Activated T-cell treated with anti-CD3 and anti-CD28 coated beads for 1 hour (primary cell): ENCODE measurements around the gene KDM4F.
A peak's percentile ranks its signal among the peaks of the same experiment; 100 is the strongest.

ENCODE experiments used
- DNase-seq: peaks from one replicate; pipeline ENCODE4 v3.0.0-alpha.2; 2020; ENCODE audit warnings: low read depth

KDM4F gene

DNA sequence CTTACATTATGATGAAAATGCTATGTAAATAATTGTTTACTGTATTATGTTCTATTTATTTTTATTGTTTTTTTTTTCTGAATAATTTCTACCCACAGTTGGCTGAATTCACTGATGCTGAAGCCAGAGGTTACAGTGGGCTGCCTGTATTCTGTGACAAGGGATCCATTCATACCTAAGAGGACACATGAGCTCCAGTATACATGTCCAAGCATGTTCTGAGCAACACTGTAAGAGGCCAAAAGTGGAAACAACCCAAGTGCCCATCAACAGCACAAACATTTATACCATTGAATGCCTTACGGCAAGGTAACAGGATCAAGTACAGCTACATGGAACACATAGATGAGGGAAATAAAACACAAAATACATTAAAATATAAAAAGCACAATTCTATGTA lies 16.1 kb downstream of the KDM4F start:
- DNase-seq = no peak

- no peak for DNase-seq
Measured at GRCh38 chr11:95066716-95067038, 17.5 kb downstream of the KDM4F start, which contains the start of gene SRSF8. Gene SRSF8 (plus strand): TSS chr11:95066919. CDS start chr11:95067227, 308 bp downstream.

DNA sequence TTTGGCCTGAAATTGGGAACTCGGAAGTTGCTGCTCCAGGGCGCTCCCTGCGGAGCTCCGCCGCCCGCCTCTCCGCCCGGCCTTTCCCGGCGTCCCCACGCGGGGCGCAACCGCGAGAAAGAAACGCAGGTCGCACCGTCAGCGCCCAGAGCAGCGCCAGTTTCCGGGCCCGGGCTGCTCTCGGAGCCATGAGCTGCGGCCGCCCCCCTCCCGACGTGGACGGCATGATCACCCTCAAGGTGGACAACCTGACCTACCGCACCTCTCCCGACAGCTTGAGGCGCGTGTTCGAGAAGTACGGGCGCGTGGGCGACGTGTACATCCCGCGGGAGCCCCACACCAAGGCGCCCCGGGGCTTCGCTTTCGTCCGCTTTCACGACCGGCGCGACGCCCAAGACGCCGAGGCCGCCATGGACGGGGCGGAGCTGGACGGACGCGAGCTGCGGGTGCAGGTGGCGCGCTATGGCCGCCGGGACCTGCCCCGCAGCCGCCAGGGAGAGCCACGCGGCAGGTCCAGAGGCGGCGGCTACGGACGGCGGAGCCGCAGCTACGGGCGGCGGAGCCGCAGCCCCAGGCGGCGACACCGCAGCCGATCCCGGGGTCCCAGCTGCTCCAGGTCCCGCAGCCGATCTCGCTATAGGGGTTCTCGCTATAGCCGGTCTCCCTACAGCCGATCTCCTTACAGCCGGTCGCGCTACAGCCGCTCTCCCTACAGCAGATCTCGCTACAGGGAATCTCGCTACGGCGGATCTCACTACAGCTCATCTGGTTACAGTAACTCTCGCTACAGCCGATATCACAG lies 18.0 kb downstream of the KDM4F start:
- peak; percentile 56 for DNase-seq

- DNase-seq = peak; percentile 27
Measured at GRCh38 chr11:95067841-95068219, 18.6 kb downstream of the KDM4F start.

DNA sequence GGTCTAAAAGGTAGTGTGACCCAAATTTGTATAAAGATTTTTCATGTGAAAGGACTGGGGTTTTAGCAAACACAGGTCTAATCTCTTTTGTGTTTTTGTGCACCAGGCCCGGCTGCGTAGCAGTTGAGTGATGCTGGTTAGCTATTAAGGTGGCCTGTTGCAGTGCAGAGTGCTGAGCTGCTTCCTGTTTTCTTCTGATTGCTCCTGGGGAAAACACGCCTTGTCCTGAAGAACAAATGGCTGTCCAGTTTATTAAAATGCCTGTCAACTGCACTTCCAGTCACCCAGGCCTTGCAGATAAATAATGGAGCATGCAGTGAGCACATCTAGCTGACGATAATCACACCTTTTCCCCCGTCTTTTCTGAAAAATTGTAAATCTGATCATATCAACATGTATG lies 19.3 kb downstream of the KDM4F start:
- peak; percentile 38 for DNase-seq

GRCh38 chr11:95070471-95070870 lies 21.2 kb downstream of the KDM4F start:
- DNase-seq = no peak

GRCh38 chr11:95072948-95073347 lies 23.7 kb downstream of the KDM4F start:
- no peak for DNase-seq

GRCh38 chr11:95074792-95075563 lies 25.8 kb downstream of the KDM4F start:
- no peak for DNase-seq

DNA sequence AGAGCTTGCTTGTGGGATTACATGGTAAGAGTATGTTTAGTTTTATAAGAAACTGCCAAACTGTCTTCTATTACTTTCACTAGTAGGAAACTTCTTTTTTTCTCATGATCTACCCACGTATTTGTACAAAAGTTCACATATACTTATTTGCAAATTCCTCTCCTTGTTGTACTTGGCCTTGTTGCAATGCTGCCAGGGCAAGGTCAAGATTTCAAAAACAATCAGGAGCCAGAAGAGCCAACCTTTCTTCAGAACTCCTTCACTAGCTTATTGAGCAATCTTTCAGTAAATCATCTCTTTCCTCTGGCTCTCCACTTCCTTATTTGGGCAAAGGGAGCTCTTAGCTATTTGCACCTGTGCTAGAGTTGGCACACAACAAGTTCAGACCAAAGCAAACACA lies 27.2 kb downstream of the KDM4F start:
- DNase-seq = no peak

DNA sequence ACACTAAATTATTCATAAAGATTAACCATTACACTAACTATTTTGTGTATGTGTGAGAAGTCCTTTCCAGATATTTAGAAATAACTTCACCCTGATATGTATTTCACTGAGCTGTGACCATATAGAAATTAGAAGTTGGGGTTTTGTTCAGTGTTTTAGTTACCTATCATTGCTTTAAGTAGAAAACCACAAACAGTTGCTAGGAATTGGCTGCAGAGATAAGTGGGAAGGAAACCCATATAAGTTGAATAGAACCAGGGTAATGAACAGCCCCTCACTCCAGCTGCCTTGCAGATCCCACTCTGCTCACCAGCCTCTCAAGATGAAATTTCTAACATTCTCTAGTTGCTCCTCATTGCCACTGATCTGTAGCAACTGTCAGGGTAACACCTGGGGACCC lies 27.8 kb downstream of the KDM4F start:
- no peak for DNase-seq

DNA sequence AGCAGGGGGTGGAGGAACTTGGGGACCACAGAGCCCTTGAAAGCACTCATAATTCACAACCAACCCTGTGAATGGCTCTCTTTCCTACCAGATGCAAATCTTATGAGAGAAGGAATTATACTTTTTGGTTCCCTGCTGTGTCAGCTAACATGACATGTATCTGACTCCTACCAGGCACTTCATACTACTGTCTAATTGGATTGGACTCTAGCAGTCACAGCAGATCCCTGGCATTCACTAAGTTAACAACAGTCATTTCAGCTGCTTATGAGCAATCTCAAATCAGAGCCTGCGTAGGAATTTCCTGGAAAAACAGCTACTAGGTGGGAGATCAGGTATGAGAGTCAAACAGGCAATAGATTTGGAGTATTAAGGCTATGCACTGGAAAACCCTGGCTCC lies 29.3 kb downstream of the KDM4F start:
- DNase-seq = no peak

GRCh38 chr11:95081010-95081409 lies 31.8 kb downstream of the KDM4F start:
- no peak for DNase-seq

DNA sequence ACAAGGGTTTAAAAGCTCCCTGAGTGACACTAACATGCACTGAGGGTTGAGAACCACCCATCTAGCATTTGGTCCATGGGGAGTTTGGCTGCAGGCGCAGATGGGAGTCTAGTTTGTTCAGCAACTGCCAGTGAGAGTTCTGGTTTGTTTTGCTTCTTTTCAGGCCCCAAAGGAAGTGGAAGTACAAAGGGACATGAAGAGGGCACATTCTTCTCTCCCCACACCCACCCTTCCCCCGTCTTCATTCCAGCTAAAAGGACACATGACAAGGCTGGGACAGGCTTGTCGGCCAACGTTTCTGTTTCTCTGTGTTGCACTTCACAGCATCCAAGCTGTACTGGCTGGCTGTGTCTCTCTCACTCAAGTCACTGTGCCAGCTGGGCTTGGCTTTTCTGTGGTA lies 32.2 kb downstream of the KDM4F start:
- DNase-seq = no peak

GRCh38 chr11:95082576-95083001 lies 33.4 kb downstream of the KDM4F start:
- no peak for DNase-seq

GRCh38 chr11:95084509-95084908 lies 35.3 kb downstream of the KDM4F start:
- no peak for DNase-seq

GRCh38 chr11:95085117-95085816 lies 36.0 kb downstream of the KDM4F start:
- no peak for DNase-seq

DNA sequence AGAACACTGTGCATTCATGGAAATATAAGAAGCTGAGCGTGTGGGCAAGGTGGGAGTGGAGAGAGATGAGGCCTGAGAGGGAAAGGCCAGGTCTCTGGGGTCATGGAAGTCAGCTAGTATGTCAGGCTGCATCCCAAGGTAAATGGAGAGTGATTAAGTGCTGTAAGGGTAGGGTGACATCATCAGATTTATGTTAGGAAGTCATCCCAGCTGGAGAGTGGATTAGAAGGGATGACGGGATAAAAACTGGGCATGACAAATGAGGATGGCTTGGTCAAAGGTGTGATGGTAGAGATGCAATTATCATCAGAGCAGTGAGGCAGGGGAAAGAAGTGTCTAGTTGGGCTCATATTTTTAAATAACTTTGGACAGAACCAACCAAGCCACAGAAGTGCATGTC lies 36.9 kb downstream of the KDM4F start:
- DNase-seq = no peak

DNA sequence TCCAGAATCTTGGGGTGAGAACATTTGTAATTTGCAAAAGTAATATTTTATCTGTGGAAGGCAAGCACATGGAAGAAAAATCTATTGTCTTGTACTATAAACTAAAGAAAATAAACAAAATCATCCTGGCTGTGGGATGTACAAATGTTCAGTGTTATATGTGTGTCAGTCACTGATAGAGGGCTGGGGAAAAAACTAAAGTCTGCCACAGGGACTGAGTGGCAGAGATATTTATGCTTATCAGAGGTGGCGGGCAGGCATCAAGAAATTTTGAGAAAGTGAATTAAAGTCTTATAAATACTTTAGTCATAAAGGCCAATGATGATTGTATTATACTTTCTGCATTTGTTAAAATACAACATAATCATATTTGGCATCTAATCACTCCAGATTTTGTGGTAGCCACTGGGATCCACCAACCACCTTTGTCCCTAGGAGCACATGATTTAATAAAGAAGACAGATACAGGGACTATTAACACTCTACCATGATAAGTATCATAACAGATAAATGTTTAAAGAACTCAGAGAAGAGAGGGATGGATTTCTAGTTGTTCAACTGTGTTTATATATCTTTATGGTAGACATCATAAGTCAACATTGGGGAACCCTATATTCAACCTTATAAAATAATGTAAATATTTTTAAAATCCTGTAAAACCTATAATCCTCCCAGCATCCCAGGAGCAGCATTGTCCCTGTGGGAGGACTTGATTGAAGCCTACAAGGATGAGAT lies 37.8 kb downstream of the KDM4F start:
- no peak for DNase-seq

- no peak for DNase-seq
Measured at GRCh38 chr11:95088946-95089619, 39.9 kb downstream of the KDM4F start.

- peak; percentile 74 for DNase-seq
Measured at GRCh38 chr11:95089620-95090542, 40.7 kb downstream of the KDM4F start, which contains the start of gene ENDOD1. Gene ENDOD1 (plus strand): TSS chr11:95089846. CDS start chr11:95089928, 82 bp downstream.
